ENCODE measurements around the gene MYCBP.

GRCh38 chr1:38833146-38833545 lies 40.0 kb downstream of the MYCBP start:
- no peak for TF ChIP-seq CTCF (IDR thresholded peaks at IDR 0.05)
- TF ChIP-seq POLR2A (IDR thresholded peaks at IDR 0.05): no peak

Measured in heart left ventricle (tissue), 13 donors.